Muscle of leg (tissue), 11 donors: ENCODE data around the gene ACSF3. TPM values are rescaled to one million over a fixed set of nuclear protein-coding genes. Genes with fewer than 3 reads are reported as not detected.
"Not testable (repeated sequence)": the region's sequence is repeated elsewhere in the genome, so short reads cannot be mapped to it uniquely, and the experiment has no call there.

Experiments
- DNase-seq: peaks from one replicate; pipeline ENCODE4 v3.0.0; 2013
- H3K27ac ChIP-seq: one replicate; pipeline ENCODE4 v1.5.1; 2013; ENCODE audit warnings: mild to moderate bottlenecking, low read length, control low read depth
- H3K27me3 ChIP-seq: one replicate; pipeline ENCODE4 v1.6.1; 2013; ENCODE audit warnings: low read length; ENCODE audit not compliant: control insufficient read depth, insufficient read depth
- H3K36me3 ChIP-seq: one replicate; pipeline ENCODE4 v1.6.1; 2013; ENCODE audit warnings: low read length; ENCODE audit not compliant: control insufficient read depth, insufficient read depth
- H3K4me1 ChIP-seq: one replicate; pipeline ENCODE4 v1.6.1; 2013; ENCODE audit warnings: low read length; ENCODE audit not compliant: control insufficient read depth, insufficient read depth
- H3K4me3 ChIP-seq: one replicate; pipeline ENCODE4 v1.5.1; 2013; ENCODE audit warnings: low read length, control low read depth
- H3K9me3 ChIP-seq: replicated peaks from 2 replicates; pipeline ENCODE4 v1.6.1; 2013; ENCODE audit warnings: low read depth, low read length; ENCODE audit not compliant: control insufficient read depth
- WGBS: methylation state at CpG from one replicate; pipeline ENCODE4 v1.1.5; 2013; ENCODE audit warnings: missing lambda C conversion rate; ENCODE audit not compliant: insufficient coverage; 5-methylcytosine and 5-hydroxymethylcytosine counted together
- polyA plus RNA-seq, 8 donors: library from polyadenylated mRNA; unstranded; fragments of 120-200 nt; gene quantifications; one replicate each; pipeline versions ENCODE4 v1.2.1 to v1.2.3, GENCODE V29; 2013; ENCODE audit warnings: inconsistent platforms in 1 of 8, low replicate concordance in 1 of 8; ENCODE audit not compliant: insufficient read length in 8 of 8, insufficient read depth in 1 of 8
- total RNA-seq: library from RNA; stranded (reverse); fragments of 120-200 nt; gene quantifications from one replicate; pipeline ENCODE4 v1.2.4, GENCODE V29; 2013

Gene ACSF3
- total and polyA plus RNA-seq, 9 donors: 13.4 to 18.6 (median 16.7) TPM

DNA sequence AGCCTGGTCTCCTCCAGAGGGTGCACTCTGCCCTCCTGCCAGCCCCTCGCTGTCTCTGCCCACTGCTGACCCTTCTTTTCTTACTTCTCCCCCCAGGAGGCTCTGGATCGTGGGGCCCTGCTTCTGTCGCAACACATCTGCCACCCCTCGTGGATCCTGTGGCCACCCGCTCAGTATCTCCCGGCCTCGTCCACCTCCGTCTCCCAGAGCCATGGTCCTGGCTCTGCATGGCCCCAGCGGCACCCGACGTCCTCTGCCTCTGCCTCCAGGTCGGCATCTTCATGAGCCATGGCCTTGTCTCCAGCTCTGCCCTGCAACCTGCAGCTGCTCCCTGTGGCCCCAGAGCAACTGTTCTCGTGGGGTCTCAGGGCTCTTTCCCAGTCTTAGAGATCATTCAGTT lies 12.1 kb upstream of the ACSF3 start:
- H3K27ac ChIP-seq: no peak overlapping the region
- H3K9me3 ChIP-seq: no peaks in the 10 kb centered on the region
- WGBS: 83% methylated on average over 12 of the region's 13 CpGs
- H3K4me3 ChIP-seq: no peak overlapping the region
- H3K4me1 ChIP-seq: peaks cover 36% of the 10 kb centered on the region
- no peaks in the 10 kb centered on the region for H3K36me3 ChIP-seq
- H3K27me3 ChIP-seq: peaks cover 2% of the 10 kb centered on the region
- no peak for DNase-seq

DNA sequence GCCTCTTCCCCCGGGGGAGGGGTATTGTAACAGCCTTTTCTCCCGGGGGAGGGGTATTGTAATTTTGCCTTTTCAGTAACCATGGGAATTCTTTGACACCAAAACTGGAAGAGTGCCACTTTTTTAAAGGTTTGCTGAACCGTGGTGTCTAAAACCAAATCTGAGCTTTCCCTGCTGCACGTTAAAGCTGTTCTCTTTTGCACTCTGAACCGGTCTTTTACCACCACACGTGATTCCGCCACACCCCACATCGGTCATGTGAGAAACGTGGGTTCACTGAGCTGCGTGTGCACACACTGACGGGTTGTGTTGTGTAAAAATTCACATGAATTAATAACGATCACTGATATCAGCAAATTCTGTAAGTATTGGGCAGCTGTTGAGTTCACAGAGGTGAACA lies 9.2 kb upstream of the ACSF3 start:
- 57% methylated on average over 2 of the region's 12 CpGs for WGBS
- H3K4me1 ChIP-seq: peaks cover 28% of the 10 kb centered on the region
- H3K27ac ChIP-seq: no peak overlapping the region
- H3K36me3 ChIP-seq: no peaks in the 10 kb centered on the region
- peaks cover 23% of the 10 kb centered on the region for H3K27me3 ChIP-seq
- no peak overlapping the region for H3K4me3 ChIP-seq
- no peaks in the 10 kb centered on the region for H3K9me3 ChIP-seq
- DNase-seq: no peak

- Histone ChIP-seq H3K27me3 (peaks cover 29% of the 10 kb centered on the region), H3K27ac (no peak overlapping the region)
- 67% methylated on average over 28 of the region's 28 CpGs for WGBS
Observed at GRCh38 chr16:89084814-89085612, 8.6 kb upstream of the ACSF3 start.

GRCh38 chr16:89085755-89086154 lies 7.9 kb upstream of the ACSF3 start:
- H3K9me3 ChIP-seq: no peaks in the 10 kb centered on the region
- H3K36me3 ChIP-seq: no peaks in the 10 kb centered on the region
- H3K27me3 ChIP-seq: peaks cover 33% of the 10 kb centered on the region
- no peak overlapping the region for H3K27ac ChIP-seq
- WGBS: 80% methylated on average over 8 of the region's 9 CpGs
- H3K4me3 ChIP-seq: no peak overlapping the region
- no peak for DNase-seq
- peaks cover 24% of the 10 kb centered on the region for H3K4me1 ChIP-seq

More at GRCh38 chr16:89084814-89085612, 8.6 kb upstream of the ACSF3 start:
- H3K4me3 ChIP-seq: no peak overlapping the region
- DNase-seq: peak; percentile 25
- no peaks in the 10 kb centered on the region for H3K36me3 ChIP-seq
- peaks cover 26% of the 10 kb centered on the region for H3K4me1 ChIP-seq
- no peaks in the 10 kb centered on the region for H3K9me3 ChIP-seq

DNA sequence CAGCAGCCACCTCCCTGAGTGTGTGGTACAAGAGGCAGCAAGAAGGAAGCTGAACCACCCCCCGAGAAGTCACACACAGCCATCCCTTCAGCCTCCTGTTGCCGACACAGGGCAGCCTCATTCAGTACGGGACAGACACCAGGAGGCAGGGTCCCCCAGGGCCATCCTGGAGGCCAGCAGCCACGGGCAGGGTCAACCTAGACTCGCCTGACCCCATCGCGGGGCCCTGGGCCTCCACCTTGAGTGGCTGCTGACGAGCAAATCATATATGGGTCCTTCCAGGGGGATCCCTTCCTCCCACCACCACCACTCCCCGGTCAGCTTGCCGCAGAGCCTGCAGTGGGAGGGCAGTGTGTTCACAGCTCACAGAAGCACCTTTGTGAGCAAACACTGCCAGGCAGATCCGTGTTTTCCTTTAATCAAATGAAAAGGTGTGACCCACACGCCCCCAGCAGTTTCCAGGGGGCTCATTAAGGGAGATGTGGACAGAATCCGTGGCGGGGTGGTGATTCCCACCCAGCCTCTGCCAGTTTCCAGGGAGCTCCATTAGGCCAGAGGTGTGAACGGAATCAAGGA lies 5.6 kb upstream of the ACSF3 start:
- 42% methylated on average over 13 of the region's 15 CpGs for WGBS
- Histone ChIP-seq H3K4me1 (peaks cover 17% of the 10 kb centered on the region), H3K4me3 (no peak overlapping the region), H3K36me3 (no peaks in the 10 kb centered on the region), H3K9me3 (no peaks in the 10 kb centered on the region), H3K27me3 (peaks cover 44% of the 10 kb centered on the region), H3K27ac (no peak overlapping the region)
- no peak for DNase-seq

- Histone ChIP-seq H3K27ac (no peak overlapping the region), H3K27me3 (peaks cover 44% of the 10 kb centered on the region), H3K9me3 (no peaks in the 10 kb centered on the region), H3K4me1 (peaks cover 21% of the 10 kb centered on the region), H3K36me3 (no peaks in the 10 kb centered on the region), H3K4me3 (no peak overlapping the region)
- 16% methylated on average over 8 of the region's 13 CpGs for WGBS
- DNase-seq: no peak
Observed at GRCh38 chr16:89089120-89089519, 4.5 kb upstream of the ACSF3 start.

DNA sequence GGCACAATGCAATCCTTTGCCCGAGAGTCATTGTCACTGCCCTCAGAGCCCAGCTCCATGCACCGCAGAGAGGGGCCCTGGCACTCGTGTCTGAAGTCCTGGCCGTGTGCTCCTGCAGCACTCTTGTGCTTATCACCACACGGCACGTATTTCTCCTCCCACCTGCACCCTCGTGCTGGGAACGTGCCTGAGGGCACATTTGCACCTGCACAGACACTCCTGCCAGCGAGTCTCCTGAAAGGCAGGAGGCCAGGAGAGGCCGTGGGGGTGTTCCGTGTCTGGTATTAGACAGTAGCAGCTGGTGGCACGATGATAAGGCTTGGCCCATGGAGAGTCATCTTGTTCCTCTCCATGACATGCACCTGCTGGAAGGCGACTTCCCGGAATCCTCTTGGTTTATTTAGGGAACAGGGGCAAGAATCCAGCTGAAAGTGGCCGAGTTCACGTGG lies 3.4 kb upstream of the ACSF3 start:
- WGBS: 55% methylated on average over 11 of the region's 16 CpGs
- Histone ChIP-seq H3K4me3 (no peak overlapping the region), H3K27ac (no peak overlapping the region), H3K4me1 (peaks cover 28% of the 10 kb centered on the region), H3K36me3 (no peaks in the 10 kb centered on the region), H3K27me3 (peaks cover 44% of the 10 kb centered on the region), H3K9me3 (no peaks in the 10 kb centered on the region)
- DNase-seq: no peak

DNA sequence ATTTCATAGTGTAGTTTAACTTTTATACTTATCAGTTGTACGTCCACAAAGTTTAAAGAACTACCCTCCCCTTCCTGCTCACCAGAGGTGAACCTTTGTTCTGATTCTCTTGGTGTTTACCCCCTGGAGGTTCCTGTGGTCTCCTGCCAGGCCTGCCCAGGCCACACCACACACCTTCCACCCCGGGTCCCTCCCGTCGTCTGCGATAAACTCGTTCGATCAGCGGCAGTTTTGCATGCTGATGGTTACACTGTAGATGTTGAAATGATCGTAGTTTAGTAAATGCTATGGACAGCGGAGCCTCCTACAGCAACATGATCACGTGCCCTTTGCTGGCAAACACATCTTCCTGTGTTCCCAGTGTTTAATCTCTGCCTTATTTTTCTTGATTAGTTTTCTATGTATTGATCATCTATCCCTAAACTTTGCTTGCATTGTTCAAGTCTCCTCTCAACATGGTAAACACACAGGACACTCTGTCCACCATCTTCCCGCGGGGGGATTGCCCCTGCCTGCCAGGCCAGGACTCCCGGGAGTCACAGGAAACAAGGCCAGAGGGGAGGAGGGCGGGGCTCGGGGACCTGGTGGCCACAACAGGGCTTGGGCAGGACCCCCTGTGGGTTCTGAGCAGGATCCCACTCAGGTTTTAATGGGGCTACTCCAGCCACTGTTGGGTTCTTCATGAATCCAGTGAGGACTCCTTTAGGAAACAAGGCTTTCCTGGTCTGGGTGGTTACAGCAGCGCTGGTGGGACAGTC lies 2.8 kb upstream of the ACSF3 start:
- H3K27me3 ChIP-seq: peaks cover 44% of the 10 kb centered on the region
- WGBS: 45% methylated on average over 7 of the region's 17 CpGs

DNA sequence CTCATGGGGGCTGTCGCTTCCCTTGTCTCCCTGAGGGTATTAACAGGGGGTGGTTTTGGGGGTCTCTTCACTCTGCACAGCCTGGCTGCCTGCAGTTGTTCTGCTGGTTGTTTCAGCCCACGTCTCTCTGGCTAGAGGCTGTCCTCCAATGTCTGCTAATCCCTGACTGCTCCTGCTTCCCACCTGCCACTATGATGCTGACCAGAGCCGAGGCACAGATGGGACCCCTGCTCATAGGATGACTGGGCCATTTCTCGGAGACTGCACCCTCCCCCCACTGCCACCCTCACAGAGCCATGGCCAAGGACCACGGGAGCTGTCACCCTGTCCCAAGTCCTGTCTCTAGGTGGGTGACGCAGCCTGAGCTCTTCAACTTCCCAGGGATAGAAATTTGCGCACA lies 1.6 kb upstream of the ACSF3 start:
- peaks cover 27% of the 10 kb centered on the region for H3K4me1 ChIP-seq
- no peak overlapping the region for H3K4me3 ChIP-seq
- no peaks in the 10 kb centered on the region for H3K9me3 ChIP-seq
- no peak for DNase-seq
- no peak overlapping the region for H3K27ac ChIP-seq
- H3K27me3 ChIP-seq: peaks cover 42% of the 10 kb centered on the region
- 64% methylated on average over 6 of the region's 7 CpGs for WGBS
- peaks cover 4% of the 10 kb centered on the region for H3K36me3 ChIP-seq

More for the DNA sequence above, 2.8 kb upstream of the ACSF3 start:
- H3K4me3 ChIP-seq: no peak overlapping the region
- no peak for DNase-seq
- H3K36me3 ChIP-seq: peaks cover 3% of the 10 kb centered on the region
- no peaks in the 10 kb centered on the region for H3K9me3 ChIP-seq
- H3K4me1 ChIP-seq: peaks cover 27% of the 10 kb centered on the region
- H3K27ac ChIP-seq: no peak overlapping the region

DNA sequence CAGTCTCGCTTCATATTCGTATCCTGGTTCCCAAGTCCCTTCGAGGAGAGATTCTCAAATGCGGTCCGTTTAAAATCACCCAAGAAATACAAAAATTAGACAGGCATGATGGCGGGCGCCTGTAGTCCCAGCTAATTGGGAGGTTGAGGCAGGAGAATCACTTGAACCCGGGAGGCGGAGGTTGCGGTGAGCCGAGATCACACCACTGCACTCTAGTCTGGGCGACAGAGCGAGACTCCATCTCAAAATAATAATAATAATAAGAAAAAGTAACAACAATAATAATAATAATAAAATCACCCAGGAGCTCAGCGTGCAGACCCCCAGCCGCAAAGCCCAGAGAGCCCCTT lies 425 bp upstream of the ACSF3 start:
- 0% methylated on average over 1 of the region's 15 CpGs for WGBS
- Histone ChIP-seq H3K4me1 (peaks cover 36% of the 10 kb centered on the region), H3K4me3 (peak overlapping the region; percentile 52), H3K27me3 (peaks cover 32% of the 10 kb centered on the region)
- H3K36me3 ChIP-seq, H3K9me3 ChIP-seq, DNase-seq, H3K27ac ChIP-seq: not testable (repeated sequence)
